H9 (cell line): Measurements from ENCODE around the gene MSH3. TPM values are rescaled to one million over a fixed set of nuclear protein-coding genes. Genes with fewer than 3 reads are reported as not detected.

Experiments used
- DNase-seq: peaks from one replicate; pipeline ENCODE4 v3.0.0-alpha.2; 2017
- H2AFZ ChIP-seq: one replicate; pipeline ENCODE4 v1.6.1; 2013; ENCODE audit warnings: mild to moderate bottlenecking, low read length, control low read depth, moderate library complexity
- H2AK5ac ChIP-seq: 2 replicates; pipeline ENCODE4 v1.6.1; 2013; ENCODE audit warnings: low read length, control low read depth, mixed read lengths; ENCODE audit not compliant: insufficient read length
- H2BK120ac ChIP-seq: one replicate; pipeline ENCODE4 v1.6.1; 2013; ENCODE audit warnings: low read depth, mild to moderate bottlenecking, low read length, control low read depth, inconsistent platforms; ENCODE audit not compliant: poor library complexity, severe bottlenecking
- H2BK12ac ChIP-seq: 2 replicates; pipeline ENCODE4 v1.6.1; 2013; ENCODE audit warnings: low read length, control low read depth, mixed read lengths, low read depth; ENCODE audit not compliant: insufficient read length
- H2BK15ac ChIP-seq: 2 replicates; pipeline ENCODE4 v1.6.1; 2013; ENCODE audit warnings: low read depth, low read length, control low read depth
- H2BK20ac ChIP-seq: one replicate; pipeline ENCODE4 v1.6.1; 2013; ENCODE audit warnings: low read depth, mild to moderate bottlenecking, low read length, control low read depth, inconsistent platforms; ENCODE audit not compliant: poor library complexity, severe bottlenecking
- H2BK5ac ChIP-seq: 2 replicates; pipeline ENCODE4 v1.6.1; 2013; ENCODE audit warnings: low read length, control low read depth, mixed read lengths; ENCODE audit not compliant: insufficient read length
- H3K14ac ChIP-seq: 2 replicates; pipeline ENCODE4 v1.6.1; 2013; ENCODE audit warnings: low read length, control low read depth; ENCODE audit not compliant: insufficient read depth
- H3K18ac ChIP-seq: 2 replicates; pipeline ENCODE4 v1.6.1; 2013; ENCODE audit warnings: low read depth, mild to moderate bottlenecking, mixed read lengths, low read length, control low read depth; ENCODE audit not compliant: insufficient read length
- H3K23ac ChIP-seq: 2 replicates; pipeline ENCODE4 v1.6.1; 2013; ENCODE audit warnings: low read length, control low read depth, mixed read lengths, low read depth; ENCODE audit not compliant: insufficient read length
- H3K23me2 ChIP-seq: 2 replicates; pipeline ENCODE4 v1.6.1; 2013; ENCODE audit warnings: low read depth, mild to moderate bottlenecking, mixed read lengths, low read length, control low read depth; ENCODE audit not compliant: insufficient read length, poor library complexity, severe bottlenecking
- H3K27ac ChIP-seq: 2 replicates; pipeline ENCODE4 v1.5.1; 2013; ENCODE audit warnings: low read length, control low read depth, mixed read lengths, low read depth; ENCODE audit not compliant: insufficient read length
- H3K27me3 ChIP-seq: 2 replicates; pipeline ENCODE4 v1.6.1; 2013; ENCODE audit warnings: low read length, control low read depth, inconsistent platforms; ENCODE audit not compliant: insufficient read depth
- H3K4ac ChIP-seq: 2 replicates; pipeline ENCODE4 v1.6.1; 2013; ENCODE audit warnings: low read depth, mild to moderate bottlenecking, control low read depth, inconsistent platforms, low read length, moderate library complexity
- H3K4me1 ChIP-seq: 2 replicates; pipeline ENCODE4 v1.6.1; 2013; ENCODE audit warnings: low read length, control low read depth, inconsistent platforms; ENCODE audit not compliant: insufficient read depth
- H3K4me2 ChIP-seq: 2 replicates; pipeline ENCODE4 v1.6.1; 2013; ENCODE audit warnings: low read length, control low read depth, mixed read lengths; ENCODE audit not compliant: insufficient read length, insufficient read depth
- H3K56ac ChIP-seq: 2 replicates; pipeline ENCODE4 v1.6.1; 2013; ENCODE audit warnings: low read depth, mild to moderate bottlenecking, mixed read lengths, low read length, control low read depth; ENCODE audit not compliant: insufficient read length
- H3K79me1 ChIP-seq: 2 replicates; pipeline ENCODE4 v1.6.1; 2013; ENCODE audit warnings: low read depth, mild to moderate bottlenecking, moderate library complexity, low read length, control low read depth, inconsistent platforms; ENCODE audit not compliant: insufficient read depth, poor library complexity, severe bottlenecking
- H3K79me2 ChIP-seq: 2 replicates; pipeline ENCODE4 v1.6.1; 2013; ENCODE audit warnings: low read length, control low read depth, inconsistent platforms; ENCODE audit not compliant: insufficient read depth
- H3K9ac ChIP-seq: 2 replicates; pipeline ENCODE4 v1.6.1; 2013; ENCODE audit warnings: low read length, control low read depth, mixed read lengths; ENCODE audit not compliant: insufficient read length; ENCODE audit errors: extremely low read depth
- H3K9me3 ChIP-seq: one replicate; pipeline ENCODE4 v1.6.1; 2013; ENCODE audit warnings: low read depth, low read length, inconsistent platforms; ENCODE audit not compliant: control insufficient read depth
- H3T11ph ChIP-seq: one replicate; pipeline ENCODE4 v1.6.1; 2013; ENCODE audit warnings: mild to moderate bottlenecking, low read length, control low read depth, inconsistent platforms
- H4K20me1 ChIP-seq: one replicate; pipeline ENCODE4 v1.6.1; 2013; ENCODE audit not compliant: control insufficient read depth, insufficient read length, insufficient read depth
- H4K5ac ChIP-seq: 2 replicates; pipeline ENCODE4 v1.6.1; 2013; ENCODE audit warnings: low read depth, mild to moderate bottlenecking, mixed read lengths, low read length, control low read depth; ENCODE audit not compliant: insufficient read length
- H4K8ac ChIP-seq: replicated peaks from 2 replicates; pipeline ENCODE4 v1.6.1; 2013; ENCODE audit warnings: low read length, control low read depth, mixed read lengths, low read depth; ENCODE audit not compliant: insufficient read length
- H4K91ac ChIP-seq: 2 replicates; pipeline ENCODE4 v1.6.1; 2013; ENCODE audit warnings: low read depth, mild to moderate bottlenecking, moderate library complexity, mixed read lengths, low read length, control low read depth; ENCODE audit not compliant: insufficient read length
- H3K27ac Mint-ChIP-seq, 3 experiments: 2 replicates in 2 of 3; 3 replicates in 1 of 3; pipeline ENCODE4 v1.8.0; 2020 to 2021; ENCODE audit warnings: mixed read lengths in 3 of 3, mild to moderate bottlenecking in 1 of 3, moderate library complexity in 1 of 3
- H3K27me3 Mint-ChIP-seq: 2 replicates; pipeline ENCODE4 v1.8.0; 2021; ENCODE audit warnings: low read depth, mild to moderate bottlenecking, moderate library complexity, mixed read lengths
- H3K36me3 Mint-ChIP-seq, 3 experiments: 2 replicates in 2 of 3; 3 replicates in 1 of 3; pipeline ENCODE4 v1.8.0; 2020 to 2021; ENCODE audit warnings: low read depth in 3 of 3, mixed read lengths in 3 of 3; ENCODE audit not compliant: insufficient read depth in 1 of 3
- H3K4me1 Mint-ChIP-seq, 2 experiments: 2 replicates each; pipeline ENCODE4 v1.8.0; 2020; ENCODE audit warnings: mixed read lengths in 2 of 2
- H3K4me3 Mint-ChIP-seq, 2 experiments: 2 replicates in 1 of 2; 3 replicates in 1 of 2; pipeline ENCODE4 v1.8.0; 2020 to 2021; ENCODE audit warnings: mild to moderate bottlenecking in 2 of 2, mixed read lengths in 2 of 2, moderate library complexity in 1 of 2
- H3K9me3 Mint-ChIP-seq, 2 experiments: 2 replicates in 1 of 2; 3 replicates in 1 of 2; pipeline ENCODE4 v1.8.0; 2020; ENCODE audit warnings: mild to moderate bottlenecking in 2 of 2, mixed read lengths in 2 of 2, moderate library complexity in 1 of 2
- CTCF ChIP-seq: fragments of 200-600 bp; sonication (generic); conservative IDR thresholded peaks from 3 replicates; pipeline ENCODE4 v1.8.0; 2021; ENCODE audit warnings: antibody characterized with exemption, mild to moderate bottlenecking
- WGBS: extraction: QIAGEN DNeasy Blood & Tissue Kit; methylation state at CpG from one replicate; pipeline ENCODE4 v1.1.7; 2013; ENCODE audit warnings: missing lambda C conversion rate, low lambda C conversion rate, mixed read lengths; ENCODE audit not compliant: insufficient read length; ENCODE audit errors: extremely low coverage; 5-methylcytosine and 5-hydroxymethylcytosine counted together
- total RNA-seq: library from RNA; stranded (reverse); gene quantifications from 2 replicates; pipeline ENCODE4 v1.2.1, GENCODE V29; 2021

The MSH3 gene
- total RNA-seq, 1 experiment from 2014 or later = 17.3 TPM

GRCh38 chr5:80780024-80780423 is 125.6 kb downstream of the MSH3 start:
- Histone ChIP-seq H4K5ac (no peak overlapping the region), H4K8ac (no peak overlapping the region), H3K56ac (no peak overlapping the region), H2BK12ac (no peak overlapping the region), H4K20me1 (no peaks in the 10 kb centered on the region), H2BK20ac (no peak overlapping the region), H2AK5ac (no peak overlapping the region), H3K4me1 (no peaks in the 10 kb centered on the region), H3K9me3 (no peaks in the 10 kb centered on the region), H2BK15ac (no peak overlapping the region), H2BK5ac (no peak overlapping the region), H3K27me3 (no peaks in the 10 kb centered on the region), H3K4ac (no peak overlapping the region), H2AFZ (no peak overlapping the region), H3T11ph (no peak overlapping the region), H3K4me2 (no peak overlapping the region), H3K23me2 (no peaks in the 10 kb centered on the region), H3K14ac (no peak overlapping the region), H4K91ac (no peak overlapping the region), H3K23ac (no peak overlapping the region), H3K79me1 (no peaks in the 10 kb centered on the region), H3K18ac (no peak overlapping the region), H3K27ac (no peak overlapping the region), H3K79me2 (no peaks in the 10 kb centered on the region), H2BK120ac (no peak overlapping the region), H3K9ac (no peak overlapping the region)
- TF ChIP-seq CTCF = no peak
- Mint-ChIP-seq H3K27ac (0 out of 7 replicates have a peak overlapping the region, but pooled peaks of 1 of the 3 experiments have one; percentile 46), H3K36me3 (peaks cover 3 to 6% (median 4%) of the 10 kb centered on the region in 3 experiments; a peak in 5 of 7 replicates), H3K4me3 (no peak overlapping the region), H3K4me1 (no peaks in the 10 kb centered on the region), H3K27me3 (no peaks in the 10 kb centered on the region), H3K9me3 (no peaks in the 10 kb centered on the region)
- no CpG with 5 or more reads among the region's 2 CpGs for WGBS
- DNase-seq = no peak
